Stimulated activated CD4-positive, alpha-beta T cell treated with anti-CD3 and anti-CD28 coated beads, Interleukin-15, amount 100 ng/mL, for 24 hours (primary cell): ENCODE measurements around the gene TSPAN4.

Experiments
- DNase-seq: peaks from one replicate; pipeline ENCODE4 v3.0.0-alpha.2; 2020

Gene TSPAN4

GRCh38 chr11:868394-868793, 25.7 kb downstream of the TSPAN4 start:
- DNase-seq, result no peak

- DNase-seq, result no peak
Measured at GRCh38 chr11:868802-869201, 26.1 kb downstream of the TSPAN4 start.

GRCh38 chr11:869399-870126, 26.9 kb downstream of the TSPAN4 start:
- DNase-seq, result no peak

- DNase-seq, result no peak
Measured at GRCh38 chr11:870127-870413, 27.4 kb downstream of the TSPAN4 start.

GRCh38 chr11:870418-870817, 27.8 kb downstream of the TSPAN4 start:
- no peak for DNase-seq

GRCh38 chr11:871472-871871, 28.8 kb downstream of the TSPAN4 start:
- no peak for DNase-seq

- DNase-seq, result no peak
Measured at GRCh38 chr11:872799-873198, 30.1 kb downstream of the TSPAN4 start.

- DNase-seq, result no peak
Measured at GRCh38 chr11:873706-874105, 31.1 kb downstream of the TSPAN4 start.

- no peak for DNase-seq
Measured at GRCh38 chr11:875203-875602, 32.6 kb downstream of the TSPAN4 start.

- no peak for DNase-seq
Measured at GRCh38 chr11:875769-876301, 33.2 kb downstream of the TSPAN4 start.

GRCh38 chr11:876545-876944, 33.9 kb downstream of the TSPAN4 start:
- no peak for DNase-seq

- peak; percentile 51 for DNase-seq
Measured at GRCh38 chr11:877565-877964, 34.9 kb downstream of the TSPAN4 start.

- no peak for DNase-seq
Measured at GRCh38 chr11:880447-880846, 37.8 kb downstream of the TSPAN4 start.

- no peak for DNase-seq
Measured at GRCh38 chr11:882596-882995, 39.9 kb downstream of the TSPAN4 start.

GRCh38 chr11:883527-883926, 40.9 kb downstream of the TSPAN4 start:
- no peak for DNase-seq

GRCh38 chr11:884578-885070, 42.0 kb downstream of the TSPAN4 start:
- DNase-seq, result no peak

- no peak for DNase-seq
Measured at GRCh38 chr11:886568-886967, 43.9 kb downstream of the TSPAN4 start.

- DNase-seq, result no peak
Measured at GRCh38 chr11:887589-887988, 44.9 kb downstream of the TSPAN4 start.

GRCh38 chr11:888310-889212, 45.9 kb downstream of the TSPAN4 start:
- no peak for DNase-seq

GRCh38 chr11:889257-889656, 46.6 kb downstream of the TSPAN4 start:
- no peak for DNase-seq

- no peak for DNase-seq
Measured at GRCh38 chr11:889687-890475, 47.2 kb downstream of the TSPAN4 start.

- no peak for DNase-seq
Measured at GRCh38 chr11:890794-891540, 48.3 kb downstream of the TSPAN4 start.
